H1 (cell line): ENCODE measurements around the gene TEKT5. TPM values are rescaled to one million over a fixed set of nuclear protein-coding genes. Genes with fewer than 3 reads are reported as not detected.

ENCODE experiments used
- YY1 ChIP-seq: IDR thresholded peaks from 2 replicates; pipeline ENCODE4 v1.6.1; 2011; ENCODE audit warnings: low read depth, mild to moderate bottlenecking, low read length
- polyA plus RNA-seq, 7 experiments: library from polyadenylated mRNA; depleted of rRNA in 3 of 7; stranded (reverse) in 5 of 7; unstranded in 2 of 7; fragments of >200 nt in 5 of 7; fragments of 200-250 nt in 2 of 7; gene quantifications; 1 replicate in 5 of 7; 2 replicates in 1 of 7; 4 replicates in 1 of 7; pipeline versions ENCODE4 v1.2.1 to v1.2.3, GENCODE V29; 2011 to 2013; ENCODE audit warnings: missing spikeins in 2 of 7, mixed read lengths in 2 of 7
- total RNA-seq: library from RNA; stranded (reverse); fragmentation: NEBNext Ultra II Directional; extraction: Animal tissue kit (Norgen Biotek cat#: 25700); gene quantifications from 2 replicates; pipeline ENCODE4 v1.2.1, GENCODE V29; 2021

TEKT5 gene
- total and polyA plus RNA-seq, 2 of the 8 experiments (the other 6 are each of a cell fraction or from before 2014, with no cell fraction given), result 0.95 TPM; not detected in 1

GRCh38 chr16:10668322-10669045, 26.2 kb downstream of the TEKT5 start (continued):
- TF ChIP-seq YY1, result peak; percentile 66; the same call in 1 of the 2 replicates
